HUES48 (cell line): ENCODE measurements around the gene POC1B.

Source experiments
- H3K27ac ChIP-seq: one replicate; pipeline ENCODE4 v1.7.0; 2013; ENCODE audit warnings: low read depth, low read length, inconsistent platforms
- H3K27me3 ChIP-seq: 2 replicates; pipeline ENCODE4 v1.6.1; 2013; ENCODE audit warnings: mild to moderate bottlenecking, low read length; ENCODE audit not compliant: control insufficient read depth, insufficient read depth
- H3K36me3 ChIP-seq: 2 replicates; pipeline ENCODE4 v1.6.1; 2013; ENCODE audit warnings: low read length; ENCODE audit not compliant: control insufficient read depth, insufficient read depth
- H3K4me1 ChIP-seq: 2 replicates; pipeline ENCODE4 v1.6.1; 2013; ENCODE audit warnings: mild to moderate bottlenecking, low read length; ENCODE audit not compliant: control insufficient read depth, insufficient read depth
- H3K4me3 ChIP-seq: 2 replicates; pipeline ENCODE4 v1.5.1; 2013; ENCODE audit warnings: mild to moderate bottlenecking, low read depth, low read length
- H3K9ac ChIP-seq: 2 replicates; pipeline ENCODE4 v1.6.1; 2013; ENCODE audit warnings: mild to moderate bottlenecking, low read depth, low read length, moderate library complexity
- H3K9me3 ChIP-seq: 2 replicates; pipeline ENCODE4 v1.6.1; 2013; ENCODE audit warnings: low read length; ENCODE audit not compliant: control insufficient read depth, insufficient read depth

Gene POC1B

DNA sequence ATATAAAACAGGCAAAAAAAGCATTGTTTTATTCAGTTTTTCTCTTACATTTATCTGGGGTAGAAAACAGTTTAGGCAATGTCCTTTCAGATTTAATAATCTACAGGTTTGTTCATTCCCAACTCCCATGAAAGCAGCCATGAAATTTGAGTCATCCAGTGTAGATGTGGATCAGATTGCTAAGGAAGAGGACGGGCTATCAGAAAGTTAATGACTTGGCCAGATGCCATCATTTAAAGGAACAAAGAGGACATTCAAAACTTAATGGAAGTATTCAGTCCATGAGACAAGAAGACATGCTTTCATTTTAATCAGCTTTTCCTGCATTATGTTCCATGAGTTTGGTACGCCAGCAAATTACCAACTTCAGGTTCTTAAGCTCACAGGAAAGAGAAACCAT is 31.1 kb upstream of the POC1B start:
- H3K27me3 ChIP-seq, result no peaks in the 10 kb centered on the region
- no peaks in the 10 kb centered on the region for H3K9me3 ChIP-seq
- H3K27ac ChIP-seq, result no peak overlapping the region
- H3K36me3 ChIP-seq, result no peaks in the 10 kb centered on the region
- no peak overlapping the region for H3K9ac ChIP-seq
- H3K4me1 ChIP-seq, result no peaks in the 10 kb centered on the region
- no peak overlapping the region for H3K4me3 ChIP-seq

GRCh38 chr12:89552376-89552775 is 26.5 kb upstream of the POC1B start:
- H3K4me3 ChIP-seq, result no peak overlapping the region
- H3K9me3 ChIP-seq, result no peaks in the 10 kb centered on the region
- no peaks in the 10 kb centered on the region for H3K36me3 ChIP-seq
- H3K27me3 ChIP-seq, result no peaks in the 10 kb centered on the region
- no peaks in the 10 kb centered on the region for H3K4me1 ChIP-seq
- no peak overlapping the region for H3K9ac ChIP-seq
- no peak overlapping the region for H3K27ac ChIP-seq

- no peak overlapping the region for H3K4me3 ChIP-seq
- no peaks in the 10 kb centered on the region for H3K36me3 ChIP-seq
- H3K4me1 ChIP-seq, result no peaks in the 10 kb centered on the region
- no peak overlapping the region for H3K9ac ChIP-seq
- no peak overlapping the region for H3K27ac ChIP-seq
- H3K9me3 ChIP-seq, result no peaks in the 10 kb centered on the region
- H3K27me3 ChIP-seq, result no peaks in the 10 kb centered on the region
Measured at GRCh38 chr12:89551747-89552146, 25.9 kb upstream of the POC1B start.

GRCh38 chr12:89547101-89547500 is 21.3 kb upstream of the POC1B start:
- Histone ChIP-seq H3K36me3 (no peaks in the 10 kb centered on the region), H3K9ac (no peak overlapping the region), H3K4me3 (no peak overlapping the region), H3K27me3 (no peaks in the 10 kb centered on the region), H3K27ac (no peak overlapping the region), H3K9me3 (no peaks in the 10 kb centered on the region), H3K4me1 (no peaks in the 10 kb centered on the region)

- no peak overlapping the region for H3K9ac ChIP-seq
- H3K4me1 ChIP-seq, result no peaks in the 10 kb centered on the region
- H3K27ac ChIP-seq, result no peak overlapping the region
- no peak overlapping the region for H3K4me3 ChIP-seq
- no peaks in the 10 kb centered on the region for H3K36me3 ChIP-seq
- no peaks in the 10 kb centered on the region for H3K27me3 ChIP-seq
- H3K9me3 ChIP-seq, result no peaks in the 10 kb centered on the region
Measured at GRCh38 chr12:89546151-89546550, 20.3 kb upstream of the POC1B start.

GRCh38 chr12:89544681-89545184 is 18.9 kb upstream of the POC1B start:
- Histone ChIP-seq H3K9me3 (no peaks in the 10 kb centered on the region), H3K4me1 (no peaks in the 10 kb centered on the region), H3K36me3 (no peaks in the 10 kb centered on the region), H3K9ac (no peak overlapping the region), H3K27me3 (no peaks in the 10 kb centered on the region), H3K27ac (no peak overlapping the region), H3K4me3 (no peak overlapping the region)

- no peak overlapping the region for H3K27ac ChIP-seq
Measured at GRCh38 chr12:89544022-89544421, 18.2 kb upstream of the POC1B start.

DNA sequence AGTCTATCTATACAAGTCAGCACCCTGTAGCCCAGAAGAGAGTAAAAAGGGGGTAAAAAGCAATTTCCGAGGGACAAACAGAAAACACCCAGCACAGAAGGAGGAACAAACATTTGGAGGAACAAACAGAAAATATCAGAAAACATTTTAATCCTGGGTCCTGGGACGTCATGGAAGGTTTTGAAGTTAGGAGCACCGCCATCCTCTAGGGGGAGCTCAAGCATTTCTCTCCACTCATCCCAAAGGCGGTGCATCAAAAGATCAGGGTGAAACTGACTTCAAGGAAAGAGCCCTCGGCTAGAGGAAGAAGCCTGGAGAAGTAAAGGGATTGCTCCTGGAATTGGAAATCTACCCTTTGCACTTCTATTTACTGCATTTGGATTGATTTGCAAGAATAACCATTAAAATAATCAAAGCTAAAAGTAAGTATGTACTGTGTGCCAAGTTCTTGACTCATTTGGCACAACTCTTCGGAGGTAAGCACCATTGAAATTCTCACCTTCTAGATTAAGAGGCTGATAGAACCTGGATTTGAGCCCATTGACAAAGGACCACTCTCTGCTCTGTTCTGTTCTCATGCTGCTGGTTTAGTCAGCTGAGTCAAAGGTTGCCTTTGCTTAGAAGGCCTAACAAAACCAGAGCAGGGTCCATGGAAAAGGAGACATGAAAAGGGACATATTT is 17.2 kb upstream of the POC1B start:
- H3K4me1 ChIP-seq, result no peaks in the 10 kb centered on the region
- H3K27me3 ChIP-seq, result no peaks in the 10 kb centered on the region
- H3K9ac ChIP-seq, result no peak overlapping the region
- no peaks in the 10 kb centered on the region for H3K36me3 ChIP-seq
- no peak overlapping the region for H3K27ac ChIP-seq
- no peaks in the 10 kb centered on the region for H3K9me3 ChIP-seq
- H3K4me3 ChIP-seq, result no peak overlapping the region

More at GRCh38 chr12:89544022-89544421, 18.2 kb upstream of the POC1B start:
- H3K4me3 ChIP-seq, result no peak overlapping the region
- no peak overlapping the region for H3K9ac ChIP-seq
- H3K9me3 ChIP-seq, result no peaks in the 10 kb centered on the region
- H3K27me3 ChIP-seq, result no peaks in the 10 kb centered on the region
- no peaks in the 10 kb centered on the region for H3K36me3 ChIP-seq
- no peaks in the 10 kb centered on the region for H3K4me1 ChIP-seq

DNA sequence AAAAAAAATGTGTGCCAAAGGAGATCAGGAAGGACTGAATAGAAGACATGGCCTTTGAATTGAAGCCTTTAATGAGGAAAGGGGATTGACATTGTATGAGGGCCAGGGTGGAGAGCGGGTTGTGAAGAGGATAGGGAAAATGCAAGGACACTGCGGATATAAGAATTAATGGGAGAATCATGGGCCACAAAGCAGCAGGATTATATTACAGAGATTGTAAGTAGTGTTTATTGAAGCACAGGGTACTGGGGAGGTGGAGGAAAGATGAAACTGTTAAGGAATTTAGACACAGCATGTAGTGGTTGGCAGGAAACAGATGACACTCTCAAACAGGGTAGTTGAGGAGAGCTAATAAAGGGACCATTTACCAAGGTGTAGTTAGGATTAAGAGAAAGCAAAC is 16.4 kb upstream of the POC1B start:
- Histone ChIP-seq H3K27me3 (no peaks in the 10 kb centered on the region), H3K36me3 (no peaks in the 10 kb centered on the region), H3K9me3 (no peaks in the 10 kb centered on the region), H3K4me1 (no peaks in the 10 kb centered on the region), H3K4me3 (no peak overlapping the region), H3K27ac (no peak overlapping the region), H3K9ac (no peak overlapping the region)

DNA sequence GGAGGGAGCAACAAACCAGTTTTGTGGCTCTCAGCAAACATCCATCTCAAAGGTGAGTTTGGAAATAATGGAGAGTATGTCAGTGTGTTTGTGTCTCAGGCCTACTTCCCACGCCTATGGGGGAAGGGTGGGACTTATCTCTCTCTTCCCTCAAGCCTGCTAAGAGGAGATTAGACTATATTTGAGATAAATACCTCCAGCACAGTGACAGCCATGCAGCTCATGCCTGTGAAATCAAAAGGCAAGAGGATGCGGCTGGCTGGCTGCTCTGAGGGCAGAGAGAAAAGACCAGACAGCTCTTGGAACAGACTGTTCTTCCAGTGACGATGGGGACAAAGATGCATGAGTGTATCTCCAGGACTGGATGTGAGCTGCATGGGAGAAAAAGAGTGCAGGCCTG is 14.7 kb upstream of the POC1B start:
- no peaks in the 10 kb centered on the region for H3K4me1 ChIP-seq
- H3K27ac ChIP-seq, result no peak overlapping the region
- no peak overlapping the region for H3K4me3 ChIP-seq
- no peaks in the 10 kb centered on the region for H3K36me3 ChIP-seq
- H3K9ac ChIP-seq, result no peak overlapping the region
- no peaks in the 10 kb centered on the region for H3K9me3 ChIP-seq
- H3K27me3 ChIP-seq, result no peaks in the 10 kb centered on the region

DNA sequence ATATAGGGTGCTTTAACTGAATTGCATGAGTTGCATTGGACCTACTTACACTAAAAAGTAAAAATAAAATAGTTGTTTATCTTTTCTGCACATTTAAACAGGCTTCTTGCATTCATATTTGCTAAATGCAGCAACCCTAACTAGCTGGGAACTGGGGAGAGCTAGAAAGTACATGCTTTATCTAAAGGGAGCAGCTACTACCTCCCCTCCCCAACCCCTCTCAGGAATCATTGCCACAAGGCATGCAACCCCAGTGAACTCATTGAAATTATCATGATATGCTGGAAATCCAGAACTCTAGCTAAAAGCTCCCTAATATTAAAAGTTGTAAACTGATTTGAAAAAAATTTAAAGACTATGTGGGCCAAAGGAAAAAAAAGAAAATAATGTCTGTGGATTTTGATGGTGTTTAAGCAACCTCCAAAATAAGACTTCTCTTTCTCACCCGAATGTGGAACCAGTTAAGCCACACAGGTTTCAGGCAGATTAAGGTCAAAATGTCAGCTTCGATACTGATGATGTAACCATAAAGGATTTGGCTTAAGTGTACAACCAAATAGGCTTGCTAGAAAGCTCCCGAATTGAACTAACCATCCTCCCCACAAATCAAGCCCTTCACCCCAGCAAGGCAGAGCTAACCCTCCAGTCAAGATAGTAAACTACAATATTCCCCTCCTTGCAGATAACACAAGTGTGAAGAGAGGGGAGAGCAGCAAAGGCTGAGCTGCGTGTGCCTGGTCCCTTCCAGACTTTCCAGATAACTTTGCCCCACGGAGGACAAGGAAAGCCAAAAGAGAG is 13.8 kb upstream of the POC1B start:
- Histone ChIP-seq H3K9ac (no peak overlapping the region), H3K27me3 (no peaks in the 10 kb centered on the region), H3K9me3 (no peaks in the 10 kb centered on the region), H3K36me3 (no peaks in the 10 kb centered on the region), H3K4me3 (no peak overlapping the region), H3K27ac (no peak overlapping the region), H3K4me1 (no peaks in the 10 kb centered on the region)
